ENCODE data around the gene FAM181A.

The FAM181A gene

GRCh38 chr14:93929048-93929535 lies 1.9 kb downstream of the FAM181A start:
- no peak for DNase-seq (ENCODE audit: low read depth)

- no peak for DNase-seq (ENCODE audit: low read depth)
Observed at GRCh38 chr14:93929657-93930056, 2.5 kb downstream of the FAM181A start.

DNA sequence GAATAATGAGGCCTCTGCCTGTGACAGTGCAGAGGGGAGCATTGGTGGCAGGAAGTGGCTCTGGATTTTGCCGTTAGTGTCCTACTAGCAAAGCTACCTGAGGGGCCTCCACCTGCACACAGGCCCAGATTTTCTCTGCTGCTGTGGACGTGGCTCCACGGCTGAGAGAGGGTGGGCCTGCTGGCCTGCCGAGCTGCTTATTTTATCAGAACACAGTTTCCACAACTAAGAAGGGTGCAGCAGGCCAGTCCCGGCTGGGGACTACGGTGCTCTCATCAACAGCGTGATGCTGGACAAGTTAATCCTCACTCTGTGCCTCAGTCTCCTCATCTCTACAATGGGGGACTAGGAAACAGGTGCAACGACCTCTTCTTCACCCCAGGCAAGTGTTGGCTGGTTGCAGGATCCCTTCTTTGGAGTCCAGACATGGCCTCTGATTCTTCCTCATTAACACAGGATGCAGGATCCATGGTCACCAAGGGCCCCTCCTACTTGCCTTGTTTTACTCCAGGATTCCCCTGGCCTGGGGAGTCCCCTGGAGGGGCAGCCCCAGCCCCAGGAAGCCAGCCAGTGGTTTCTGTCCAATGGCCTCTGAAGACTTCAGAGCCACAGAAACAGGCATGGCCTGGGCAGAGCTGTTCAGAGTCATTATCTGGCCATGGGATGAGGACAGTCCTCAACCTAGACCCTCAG lies 3.3 kb downstream of the FAM181A start:
- DNase-seq (ENCODE audit: low read depth) = no peak

- no peak for DNase-seq (ENCODE audit: low read depth)
Observed at GRCh38 chr14:93930989-93931307, 3.8 kb downstream of the FAM181A start.

DNA sequence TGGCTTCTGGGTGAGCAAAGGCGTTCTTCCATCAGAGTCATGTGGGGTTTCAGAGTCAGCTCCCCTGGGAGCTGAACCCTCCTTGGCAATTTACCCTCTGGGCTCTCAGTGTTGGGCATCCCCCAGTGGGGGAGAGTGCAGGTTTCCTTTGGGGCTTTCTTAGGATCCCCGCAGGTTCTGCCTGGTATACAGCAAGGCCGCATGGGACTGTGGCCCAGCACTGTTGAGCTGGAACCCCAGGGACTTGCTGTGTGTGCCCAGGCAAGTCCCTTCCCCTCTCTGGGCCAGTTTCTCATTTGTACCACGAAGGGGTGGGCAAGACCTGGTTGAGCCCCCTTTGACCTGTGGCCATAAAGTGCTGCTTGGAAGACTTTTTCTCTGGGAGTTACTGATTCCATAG lies 5.5 kb downstream of the FAM181A start:
- DNase-seq (ENCODE audit: low read depth) = no peak

- no peak for DNase-seq (ENCODE audit: low read depth)
Observed at GRCh38 chr14:93935213-93935612, 8.1 kb downstream of the FAM181A start.

GRCh38 chr14:93936245-93936644 lies 9.1 kb downstream of the FAM181A start:
- DNase-seq (ENCODE audit: low read depth) = no peak

GRCh38 chr14:93936926-93937325 lies 9.8 kb downstream of the FAM181A start:
- no peak for DNase-seq (ENCODE audit: low read depth)

- no peak for DNase-seq (ENCODE audit: low read depth)
Observed at GRCh38 chr14:93937519-93937918, 10.4 kb downstream of the FAM181A start.

DNA sequence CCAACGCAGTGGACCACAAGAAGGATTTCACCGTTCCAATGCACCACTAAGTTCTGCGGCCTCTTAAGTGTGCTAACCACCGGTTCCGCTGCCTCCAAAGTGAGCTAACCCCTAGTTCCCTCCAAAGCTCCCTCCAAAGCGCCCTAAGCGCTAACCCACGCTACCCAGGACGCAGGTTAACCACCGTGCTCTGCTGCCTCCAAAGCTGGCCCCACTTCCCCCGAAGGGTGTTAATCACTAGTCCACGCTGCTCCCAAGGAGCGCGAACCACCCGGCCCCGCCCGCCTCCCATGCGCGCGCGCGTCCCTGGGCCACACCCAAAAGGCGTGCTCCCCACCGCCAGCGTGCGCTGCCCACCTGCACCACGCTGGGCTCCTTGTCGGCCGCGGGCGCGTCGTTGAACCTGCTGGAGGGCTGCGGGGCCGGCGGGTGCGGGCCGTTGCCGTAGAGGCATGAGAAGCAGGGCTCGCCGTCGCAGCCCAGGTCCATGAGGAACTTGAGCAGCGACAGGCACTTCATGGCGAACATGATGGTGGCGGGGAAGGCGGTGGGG lies 11.7 kb downstream of the FAM181A start:
- DNase-seq (ENCODE audit: low read depth) = no peak

DNA sequence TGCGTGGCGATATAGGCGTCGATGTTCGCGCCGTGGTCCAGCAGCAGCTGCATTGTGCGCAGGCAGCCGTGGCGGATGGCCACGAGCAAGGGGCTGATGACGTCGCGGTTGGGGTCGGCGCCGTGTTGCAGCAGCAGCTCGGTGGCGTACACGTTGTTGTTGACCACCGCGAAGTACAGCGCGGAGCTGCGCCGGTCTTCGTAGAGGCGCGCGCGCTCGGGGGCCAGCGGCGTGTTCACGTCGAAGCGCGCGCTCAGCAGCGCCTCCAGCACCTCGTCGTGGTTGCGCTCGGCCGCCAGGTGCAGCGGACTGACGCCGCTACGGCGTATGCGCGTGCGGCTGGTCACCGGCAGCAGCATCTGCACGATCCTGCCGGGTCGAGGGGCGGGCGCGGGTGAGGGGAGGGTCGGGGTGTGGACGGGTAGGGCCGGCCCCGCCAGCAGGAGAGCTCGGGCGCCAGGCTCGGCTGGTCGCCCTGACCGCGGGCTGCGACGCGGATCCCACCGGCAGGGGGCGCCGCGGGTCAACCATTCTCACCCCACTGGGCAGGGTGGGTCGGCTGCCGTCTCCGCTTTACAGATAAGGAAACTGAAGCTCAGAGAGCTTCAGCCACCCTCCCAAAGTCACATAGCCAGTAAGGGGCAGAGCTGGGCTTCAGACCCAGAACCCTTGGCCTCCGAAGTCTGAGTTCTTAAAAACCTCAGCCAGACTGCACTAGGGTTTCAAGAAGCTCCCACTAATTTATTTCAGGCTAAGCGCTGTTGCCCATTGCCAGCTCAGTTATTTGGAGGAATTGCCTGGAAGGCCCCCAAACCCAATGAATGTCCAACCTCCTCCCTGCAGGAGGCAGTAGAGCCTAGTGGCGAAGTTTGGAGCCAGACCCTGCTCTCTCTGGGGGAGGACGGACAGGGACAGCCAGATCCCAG lies 12.4 kb downstream of the FAM181A start:
- peak; percentile 17 for DNase-seq (ENCODE audit: low read depth)

- no peak for DNase-seq (ENCODE audit: low read depth)
Observed at GRCh38 chr14:93940437-93940836, 13.3 kb downstream of the FAM181A start.

DNA sequence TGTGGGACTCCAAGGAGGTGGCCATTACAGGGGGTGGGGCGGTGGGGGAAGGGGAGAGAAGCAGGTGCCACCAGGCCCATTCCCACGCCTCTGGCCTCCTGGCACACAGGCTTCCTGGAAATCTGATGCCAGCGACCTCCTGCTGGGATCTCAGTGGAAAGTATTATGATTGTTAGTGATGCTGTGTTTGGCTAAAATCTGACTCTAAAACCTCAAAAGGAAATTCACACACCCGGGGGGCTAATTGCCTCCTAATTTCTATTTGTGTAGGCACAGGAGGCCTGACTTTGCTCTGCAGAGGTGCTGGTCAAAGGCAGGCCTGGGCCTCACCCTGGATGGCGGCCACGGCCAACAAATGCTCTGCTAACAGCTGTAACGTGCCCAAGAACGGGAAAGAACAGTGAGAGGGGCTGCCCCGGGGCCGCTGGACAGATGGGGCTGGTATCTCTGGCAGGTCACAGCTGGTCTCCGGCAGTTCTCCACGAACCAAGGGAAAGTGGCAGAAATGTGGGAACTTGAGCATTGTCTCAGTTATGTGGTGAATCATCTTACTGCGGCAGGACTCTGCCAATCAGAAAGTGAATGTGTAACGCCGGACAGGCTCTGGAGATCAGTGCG lies 14.3 kb downstream of the FAM181A start:
- DNase-seq (ENCODE audit: low read depth) = peak; percentile 9

DNA sequence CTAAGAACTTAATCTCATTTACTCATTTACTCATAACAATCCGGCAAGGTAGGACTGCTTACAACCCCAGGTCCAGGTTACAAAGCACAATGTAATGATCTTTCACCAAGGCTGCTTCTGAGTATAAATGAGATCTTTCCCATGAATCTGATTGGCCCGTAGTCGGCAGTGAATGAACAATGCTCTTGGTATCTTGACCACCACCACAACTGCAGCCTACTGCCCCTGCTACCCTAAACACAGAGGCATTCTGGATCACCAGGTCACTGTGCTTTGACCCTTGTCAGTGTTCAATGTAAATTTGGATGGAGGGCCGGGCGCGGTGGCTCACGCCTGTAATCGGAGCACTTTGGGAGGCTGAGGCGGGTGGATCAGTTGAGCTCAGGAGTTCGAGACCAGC lies 15.9 kb downstream of the FAM181A start:
- DNase-seq (ENCODE audit: low read depth) = no peak

DNA sequence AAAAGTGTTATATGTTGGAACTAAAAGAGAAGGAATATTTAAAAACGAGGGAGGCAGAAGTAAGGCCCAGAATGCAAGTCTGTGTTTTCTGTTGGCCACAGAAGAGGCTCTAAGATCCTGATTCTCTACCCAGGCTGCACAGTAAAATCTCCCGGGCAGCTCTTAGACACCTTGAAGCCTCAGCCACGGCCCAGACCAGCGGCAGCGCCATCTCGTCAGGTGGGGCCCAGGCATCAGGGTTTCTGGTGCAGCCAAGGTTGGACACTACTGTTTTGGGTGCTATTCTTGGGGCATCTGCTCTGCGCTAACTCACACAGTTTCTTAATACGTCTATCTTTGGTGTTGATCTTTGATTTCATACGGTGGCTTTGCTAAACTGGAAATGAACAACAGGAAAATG lies 16.8 kb downstream of the FAM181A start:
- no peak for DNase-seq (ENCODE audit: low read depth)

GRCh38 chr14:93944348-93945069 lies 17.4 kb downstream of the FAM181A start:
- DNase-seq (ENCODE audit: low read depth) = no peak

DNA sequence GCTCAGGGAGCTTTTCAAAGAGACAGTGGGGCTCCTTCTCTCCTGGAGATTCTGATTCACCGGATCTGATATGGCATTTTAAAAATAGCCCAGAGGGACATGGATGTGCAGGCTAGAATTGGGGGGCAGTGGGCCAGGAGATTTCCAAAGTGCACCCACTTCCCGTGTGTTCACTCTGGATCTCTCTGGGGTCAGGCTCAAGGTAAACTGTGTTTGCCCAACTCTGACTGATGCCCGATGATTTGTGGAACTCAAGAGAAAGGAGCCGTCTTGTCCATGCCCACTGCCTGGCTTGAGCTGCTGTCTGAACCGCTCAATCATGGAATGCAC lies 17.9 kb downstream of the FAM181A start:
- no peak for DNase-seq (ENCODE audit: low read depth)

DNA sequence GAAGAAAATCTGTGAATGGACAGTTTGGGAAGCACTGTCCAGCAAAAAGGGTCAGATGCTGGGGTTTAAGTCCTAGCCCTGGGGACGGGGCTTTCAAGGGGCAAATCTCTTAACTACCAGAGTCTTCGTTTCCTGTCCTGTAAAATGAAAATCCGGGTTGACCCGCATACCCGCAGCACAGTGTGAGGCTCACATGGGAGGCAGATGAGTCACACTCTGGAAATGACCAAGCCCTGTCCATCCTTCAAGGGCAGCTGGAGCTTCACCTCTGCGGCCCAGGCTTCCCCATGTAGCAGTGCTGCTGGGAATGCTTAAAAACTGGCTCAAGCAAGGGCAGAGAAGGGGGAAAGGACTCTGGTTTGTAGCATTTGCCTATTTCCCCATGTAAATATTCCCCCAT lies 19.0 kb downstream of the FAM181A start:
- no peak for DNase-seq (ENCODE audit: low read depth)

- DNase-seq (ENCODE audit: low read depth) = no peak
Observed at GRCh38 chr14:93946541-93947090, 19.5 kb downstream of the FAM181A start.

GRCh38 chr14:93947282-93947681 lies 20.1 kb downstream of the FAM181A start:
- DNase-seq (ENCODE audit: low read depth) = no peak

DNA sequence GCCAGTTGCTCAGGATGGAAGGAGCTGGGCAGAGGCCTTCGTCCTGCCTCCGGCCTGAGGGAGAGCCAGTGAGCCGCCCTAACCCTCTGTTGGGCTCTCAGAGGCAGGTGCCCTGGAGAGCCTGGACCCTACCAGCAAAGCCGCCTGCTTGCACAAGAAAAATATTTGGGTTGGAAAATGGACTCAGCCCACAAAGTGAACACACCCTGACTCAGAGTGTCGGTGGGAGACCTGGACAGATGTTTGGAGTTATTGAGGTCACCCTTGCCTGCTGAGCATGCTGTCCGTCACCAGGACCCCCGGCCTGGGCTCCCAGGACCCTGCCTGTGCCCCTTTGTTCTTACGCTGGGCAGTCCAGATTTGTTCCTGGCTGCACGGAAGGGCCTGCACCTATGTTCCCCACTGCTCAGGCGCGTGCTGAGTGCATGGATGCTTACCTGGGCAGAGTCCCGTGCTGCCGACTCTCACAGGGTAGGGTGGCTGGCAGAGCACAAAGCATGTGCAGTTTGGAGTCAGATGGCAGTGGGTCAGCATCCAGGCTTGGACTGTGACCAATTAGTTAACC lies 22.4 kb downstream of the FAM181A start:
- no peak for DNase-seq (ENCODE audit: low read depth)
